Ectodermal cell (in vitro differentiated cells): ENCODE measurements around the gene NOTCH1.
"Not testable (repeated sequence)": the region's sequence is repeated elsewhere in the genome, so short reads cannot be mapped to it uniquely, and the experiment has no call there.

Experiments used
- H3K27ac ChIP-seq: 2 replicates; pipeline ENCODE4 v1.7.0; 2013; ENCODE audit warnings: mild to moderate bottlenecking, low read depth, low read length; ENCODE audit not compliant: insufficient read depth, poor library complexity, severe bottlenecking
- H3K27me3 ChIP-seq: 2 replicates; pipeline ENCODE4 v1.7.0; 2013; ENCODE audit warnings: mild to moderate bottlenecking, low read length; ENCODE audit not compliant: insufficient read depth, control insufficient read depth, poor library complexity, severe bottlenecking
- H3K36me3 ChIP-seq: one replicate; pipeline ENCODE4 v1.7.0; 2013; ENCODE audit warnings: low read length; ENCODE audit not compliant: control insufficient read depth, insufficient read depth
- H3K4me1 ChIP-seq: one replicate; pipeline ENCODE4 v1.7.0; 2013; ENCODE audit warnings: low read length; ENCODE audit not compliant: control insufficient read depth, insufficient read depth
- H3K4me3 ChIP-seq: 2 replicates; pipeline ENCODE4 v1.7.0; 2013; ENCODE audit warnings: low read depth, low read length, control low read depth; ENCODE audit not compliant: insufficient read depth
- H3K9me3 ChIP-seq: 2 replicates; pipeline ENCODE4 v1.7.0; 2013; ENCODE audit warnings: mild to moderate bottlenecking, low read length, moderate library complexity; ENCODE audit not compliant: control insufficient read depth
- WGBS, 2 experiments: methylation state at CpG; one replicate each; pipeline ENCODE4 v1.1.7; 2013; ENCODE audit warnings: missing lambda C conversion rate in 2 of 2; 5-methylcytosine and 5-hydroxymethylcytosine counted together

The NOTCH1 gene

GRCh38 chr9:136587145-136587943 lies 41.5 kb upstream of the NOTCH1 start:
- H3K27ac ChIP-seq: no peak overlapping the region
- peaks cover 59% of the 10 kb centered on the region for H3K4me1 ChIP-seq
- H3K36me3 ChIP-seq: no peaks in the 10 kb centered on the region
- 8 to 9% methylated on average over 33 of the region's 33 CpGs for WGBS, 2 experiments
- no peaks in the 10 kb centered on the region for H3K27me3 ChIP-seq
- H3K9me3 ChIP-seq: no peaks in the 10 kb centered on the region
- H3K4me3 ChIP-seq: peak overlapping the region; percentile 18

GRCh38 chr9:136586391-136586953 lies 40.6 kb upstream of the NOTCH1 start:
- WGBS, 2 experiments: 94% methylated on average over 21 of the region's 21 CpGs
- Histone ChIP-seq H3K36me3 (no peaks in the 10 kb centered on the region), H3K4me3 (no peak overlapping the region), H3K27me3 (no peaks in the 10 kb centered on the region), H3K27ac (no peak overlapping the region), H3K4me1 (peaks cover 59% of the 10 kb centered on the region), H3K9me3 (no peaks in the 10 kb centered on the region)

- no peaks in the 10 kb centered on the region for H3K36me3 ChIP-seq
- no peaks in the 10 kb centered on the region for H3K9me3 ChIP-seq
- no peaks in the 10 kb centered on the region for H3K27me3 ChIP-seq
- 89 to 90% methylated on average over 16 of the region's 16 CpGs for WGBS, 2 experiments
- no peak overlapping the region for H3K4me3 ChIP-seq
- H3K4me1 ChIP-seq: peaks cover 59% of the 10 kb centered on the region
- H3K27ac ChIP-seq: no peak overlapping the region
These were observed 39.8 kb upstream of the NOTCH1 start for GRCh38 chr9:136585531-136586120.

- Histone ChIP-seq H3K27ac (no peak overlapping the region), H3K36me3 (no peaks in the 10 kb centered on the region), H3K4me3 (no peak overlapping the region), H3K27me3 (no peaks in the 10 kb centered on the region), H3K9me3 (no peaks in the 10 kb centered on the region), H3K4me1 (peaks cover 59% of the 10 kb centered on the region)
- WGBS, 2 experiments: 50 to 52% methylated on average over 10 of the region's 10 CpGs
These were observed 39.1 kb upstream of the NOTCH1 start for GRCh38 chr9:136584934-136585333.

DNA sequence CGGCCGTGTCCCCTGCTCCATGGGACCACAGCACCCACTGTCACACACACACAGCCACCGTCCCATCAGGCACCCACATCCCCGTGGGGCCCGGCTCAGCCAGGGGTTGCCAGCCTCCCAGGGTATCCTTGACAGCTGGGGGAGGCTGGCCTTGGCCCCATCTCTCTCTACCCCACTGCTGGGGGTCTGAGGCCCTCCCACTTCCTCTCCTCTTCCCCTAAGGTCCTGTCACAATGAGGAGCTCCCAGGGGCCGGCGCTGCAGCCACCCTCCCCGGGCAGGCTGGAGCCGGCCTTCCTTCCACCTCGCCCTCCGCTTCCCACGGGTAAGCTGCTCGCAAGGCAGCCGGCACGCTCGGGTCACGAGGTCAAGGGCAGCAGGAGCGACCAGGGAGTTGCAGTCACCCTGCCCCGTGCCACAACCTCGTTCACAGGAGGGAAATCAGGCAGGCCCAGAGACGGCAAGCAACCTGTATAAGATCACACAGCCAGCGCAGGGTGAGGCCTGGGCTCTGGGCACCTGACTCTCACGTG lies 38.6 kb upstream of the NOTCH1 start:
- H3K36me3 ChIP-seq: no peaks in the 10 kb centered on the region
- H3K27me3 ChIP-seq: no peaks in the 10 kb centered on the region
- no peak overlapping the region for H3K4me3 ChIP-seq
- no peaks in the 10 kb centered on the region for H3K9me3 ChIP-seq
- 72 to 74% methylated on average over 23 of the region's 23 CpGs for WGBS, 2 experiments
- H3K4me1 ChIP-seq: peaks cover 59% of the 10 kb centered on the region
- H3K27ac ChIP-seq: no peak overlapping the region

GRCh38 chr9:136582977-136583735 lies 37.3 kb upstream of the NOTCH1 start:
- Histone ChIP-seq H3K36me3 (no peaks in the 10 kb centered on the region), H3K27ac (no peak overlapping the region), H3K27me3 (no peaks in the 10 kb centered on the region), H3K4me1 (peaks cover 46% of the 10 kb centered on the region), H3K9me3 (no peaks in the 10 kb centered on the region), H3K4me3 (no peak overlapping the region)
- 71 to 76% methylated on average over 11 of the region's 11 CpGs for WGBS, 2 experiments

DNA sequence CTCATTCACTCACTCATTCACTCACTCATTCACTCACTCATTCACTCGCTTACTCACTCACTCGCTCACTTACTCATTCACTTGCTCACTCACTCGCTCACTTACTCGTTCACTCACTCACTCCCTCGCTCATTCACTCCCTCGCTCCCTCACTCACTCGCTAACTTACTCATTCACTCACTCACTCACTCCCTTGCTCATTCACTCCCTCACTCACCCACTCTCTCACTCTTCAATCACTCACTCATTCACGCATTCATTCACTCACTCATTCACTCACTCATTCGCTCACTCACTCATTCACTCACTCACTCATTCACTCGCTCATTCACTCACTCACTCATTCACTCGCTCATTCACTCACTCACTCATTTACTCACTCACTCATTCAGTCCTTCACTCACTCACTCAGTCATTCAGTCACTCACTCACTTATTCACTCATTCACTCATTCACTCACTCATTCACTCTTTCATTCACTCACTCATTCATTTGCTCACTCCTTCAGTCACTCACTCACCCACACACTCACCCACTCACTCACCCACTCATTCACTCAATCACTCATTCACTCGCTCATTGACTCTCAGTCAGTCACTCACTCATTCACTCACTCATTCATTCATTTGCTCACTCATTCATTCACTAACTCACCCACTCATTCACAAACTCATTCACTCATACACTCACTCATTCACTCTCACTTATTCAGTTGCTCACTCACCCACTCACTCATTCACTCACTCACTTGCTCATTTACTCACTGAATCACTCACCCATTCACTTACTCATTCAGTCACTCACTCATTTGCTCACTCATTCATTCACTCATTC lies 36.0 kb upstream of the NOTCH1 start:
- 94% methylated on average over 12 of the region's 12 CpGs for WGBS, 2 experiments
- H3K9me3 ChIP-seq: no peaks in the 10 kb centered on the region
- no peak overlapping the region for H3K27ac ChIP-seq
- no peak overlapping the region for H3K4me3 ChIP-seq
- peaks cover 36% of the 10 kb centered on the region for H3K4me1 ChIP-seq
- H3K27me3 ChIP-seq: no peaks in the 10 kb centered on the region
- H3K36me3 ChIP-seq: no peaks in the 10 kb centered on the region

DNA sequence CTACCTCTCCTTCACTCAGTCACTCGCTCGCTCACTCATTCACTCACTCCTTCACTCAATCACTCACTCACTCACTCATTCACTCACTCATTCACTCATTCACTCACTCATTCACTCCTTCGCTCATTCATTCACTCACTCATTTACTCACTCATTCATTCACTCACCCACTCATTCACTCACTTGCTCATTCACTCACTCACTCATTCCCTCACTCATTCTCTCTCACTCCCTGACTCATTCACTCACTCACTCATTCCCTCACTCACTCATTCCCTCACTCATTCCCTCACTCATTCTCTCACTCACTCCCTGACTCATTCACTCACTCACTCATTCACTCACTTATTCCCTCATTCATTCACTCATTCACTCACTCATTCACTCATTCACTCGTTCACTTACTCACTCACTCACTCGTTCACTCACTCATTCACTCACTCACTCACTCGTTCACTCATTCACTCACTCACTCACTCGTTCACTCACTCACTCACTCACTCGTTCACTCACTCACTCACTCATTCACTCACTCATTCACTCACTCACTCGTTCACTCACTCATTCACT lies 33.9 kb upstream of the NOTCH1 start:
- not testable (repeated sequence) for H3K9me3 ChIP-seq, H3K4me3 ChIP-seq, H3K36me3 ChIP-seq, H3K27me3 ChIP-seq, H3K27ac ChIP-seq
- peaks cover 18% of the 10 kb centered on the region for H3K4me1 ChIP-seq
- WGBS, 2 experiments: 88 to 91% methylated on average over 6 of the region's 9 CpGs

GRCh38 chr9:136578915-136579649 lies 33.2 kb upstream of the NOTCH1 start:
- Histone ChIP-seq H3K27me3 (no peaks in the 10 kb centered on the region), H3K4me3 (no peak overlapping the region), H3K4me1 (peaks cover 12% of the 10 kb centered on the region), H3K27ac (no peak overlapping the region), H3K9me3 (no peaks in the 10 kb centered on the region), H3K36me3 (no peaks in the 10 kb centered on the region)
- WGBS, 2 experiments: 66 to 67% methylated on average over 15 of the region's 15 CpGs
